ENCODE data around the gene TMEM62. TPM values are rescaled to one million over a fixed set of nuclear protein-coding genes. Genes with fewer than 3 reads are reported as not detected.
"Not testable (repeated sequence)": the region's sequence is repeated elsewhere in the genome, so short reads cannot be mapped to it uniquely, and the experiment has no call there.

The TMEM62 gene
- total RNA-seq, 4 donors from 2014 or later = 15.8 to 49.2 (median 22.1) TPM

- no peak for TF ChIP-seq CTCF (IDR thresholded peaks at IDR 0.05)
- no peak for TF ChIP-seq POLR2A (IDR thresholded peaks at IDR 0.05)
- no peak for DNase-seq
- WGBS, 2 donors = 87 to 88% methylated on average over 2 of the region's 2 CpGs
These were observed 14.6 kb upstream of the TMEM62 start for GRCh38 chr15:43118829-43119228.

GRCh38 chr15:43121863-43122262 is 11.5 kb upstream of the TMEM62 start:
- 62% methylated on average over 2 of the region's 2 CpGs for WGBS, 2 donors
- intact Hi-C loops (cut with DNase I) = no loop called here
- Histone ChIP-seq H3K4me3 (no peak overlapping the region), H3K36me3 (no peaks in the 10 kb centered on the region), H3K4me1 (peaks cover 0 to 7% (median 0%) of the 10 kb centered on the region in 3 donors), H3K27ac (peak overlapping the region in 3 of 4 donors; percentile 74 to 85 (median 83)), H3K9me3 (no peaks in the 10 kb centered on the region), H3K27me3 (no peaks in the 10 kb centered on the region)
- no peak for DNase-seq
- TF ChIP-seq POLR2A (IDR thresholded peaks at IDR 0.05) = no peak
- no peak for TF ChIP-seq CTCF (IDR thresholded peaks at IDR 0.05)

More at GRCh38 chr15:43118829-43119228, 14.6 kb upstream of the TMEM62 start:
- no peaks in the 10 kb centered on the region for H3K36me3 ChIP-seq
- H3K4me3 ChIP-seq = no peak overlapping the region
- H3K27ac ChIP-seq = no peak overlapping the region
- intact Hi-C loops (cut with DNase I) = no loop called here
- peaks cover 0 to 4% (median 0%) of the 10 kb centered on the region in 4 donors for H3K27me3 ChIP-seq
- no peaks in the 10 kb centered on the region for H3K9me3 ChIP-seq
- peaks cover 0 to 7% (median 0%) of the 10 kb centered on the region in 3 donors for H3K4me1 ChIP-seq

- TF ChIP-seq POLR2A (IDR thresholded peaks at IDR 0.05) (no peak), CTCF (IDR thresholded peaks at IDR 0.05) (no peak)
- intact Hi-C loops (cut with DNase I) = no loop called here
- WGBS, 2 donors = 88 to 89% methylated on average over 3 of the region's 3 CpGs
These were observed 8.2 kb upstream of the TMEM62 start for GRCh38 chr15:43125100-43125661.

GRCh38 chr15:43126356-43126755 is 7.0 kb upstream of the TMEM62 start:
- WGBS, 2 donors = 72 to 83% methylated on average over 6 of the region's 6 CpGs
- no peaks in the 10 kb centered on the region for H3K36me3 ChIP-seq
- H3K27ac ChIP-seq = no peak overlapping the region
- H3K27me3 ChIP-seq = no peaks in the 10 kb centered on the region
- no peak for DNase-seq
- intact Hi-C loops (cut with DNase I) = no loop called here
- no peaks in the 10 kb centered on the region for H3K9me3 ChIP-seq
- TF ChIP-seq POLR2A (IDR thresholded peaks at IDR 0.05) (no peak), CTCF (IDR thresholded peaks at IDR 0.05) (no peak)
- H3K4me3 ChIP-seq = no peak overlapping the region
- peaks cover 0 to 20% (median 0%) of the 10 kb centered on the region in 3 donors for H3K4me1 ChIP-seq

More at GRCh38 chr15:43125100-43125661, 8.2 kb upstream of the TMEM62 start:
- Histone ChIP-seq H3K27me3 (no peaks in the 10 kb centered on the region), H3K4me1 (peaks cover 0 to 20% (median 0%) of the 10 kb centered on the region in 3 donors), H3K27ac (no peak overlapping the region), H3K9me3 (no peaks in the 10 kb centered on the region), H3K4me3 (no peak overlapping the region), H3K36me3 (no peaks in the 10 kb centered on the region)
- no peak for DNase-seq

- no peak for TF ChIP-seq POLR2A (IDR thresholded peaks at IDR 0.05)
- TF ChIP-seq CTCF (IDR thresholded peaks at IDR 0.05) = no peak
- 43 to 53% methylated on average over 2 of the region's 2 CpGs for WGBS, 2 donors
- H3K4me3 ChIP-seq = no peak overlapping the region
- peak overlapping the region in 3 of 4 donors; percentile 18 to 61 (median 38) for H3K27ac ChIP-seq
- H3K27me3 ChIP-seq = no peaks in the 10 kb centered on the region
- no peaks in the 10 kb centered on the region for H3K36me3 ChIP-seq
- H3K9me3 ChIP-seq = no peaks in the 10 kb centered on the region
- DNase-seq = no peak
- H3K4me1 ChIP-seq = peaks cover 0 to 21% (median 2%) of the 10 kb centered on the region in 3 donors
- intact Hi-C loops (cut with DNase I) = no loop called here
These were observed 5.6 kb upstream of the TMEM62 start for GRCh38 chr15:43127752-43128151.

- peak overlapping the region in 1 of 4 donors; percentile 61 for H3K27ac ChIP-seq
- intact Hi-C loops (cut with DNase I); H3K4me3 ChIP-seq; DNase-seq; H3K36me3 ChIP-seq; H3K9me3 ChIP-seq; H3K27me3 ChIP-seq: not testable (repeated sequence)
- WGBS, 2 donors = 79 to 80% methylated on average over 10 of the region's 10 CpGs
- H3K4me1 ChIP-seq = peaks cover 0 to 26% (median 5%) of the 10 kb centered on the region in 3 donors
These were observed 5.0 kb upstream of the TMEM62 start for GRCh38 chr15:43128174-43128979.
